DMS153 treated with DMSO at 0.1 percent for 48 hours (cell line): ENCODE data around the gene XPOT.

ENCODE experiments used
- DNase-seq: peaks from one replicate; lab custom pipeline; 2025; ENCODE audit not compliant: unreplicated experiment; lab: John Stamatoyannopoulos, UW

Gene XPOT

GRCh38 chr12:64466178-64466577, 62.0 kb downstream of the XPOT start:
- no peak for DNase-seq

GRCh38 chr12:64468966-64469365, 64.8 kb downstream of the XPOT start:
- no peak for DNase-seq

- no peak for DNase-seq
Observed at GRCh38 chr12:64469455-64470142, 65.4 kb downstream of the XPOT start.

- DNase-seq: no peak
Observed at GRCh38 chr12:64470495-64470894, 66.3 kb downstream of the XPOT start.

GRCh38 chr12:64473176-64473575, 69.0 kb downstream of the XPOT start:
- no peak for DNase-seq

- no peak for DNase-seq
Observed at GRCh38 chr12:64475518-64475917, 71.3 kb downstream of the XPOT start.

GRCh38 chr12:64476844-64477243, 72.7 kb downstream of the XPOT start:
- DNase-seq: no peak

- DNase-seq: no peak
Observed at GRCh38 chr12:64478661-64479060, 74.5 kb downstream of the XPOT start.

GRCh38 chr12:64480148-64480547, 76.0 kb downstream of the XPOT start:
- no peak for DNase-seq

- no peak for DNase-seq
Observed at GRCh38 chr12:64486657-64487056, 82.5 kb downstream of the XPOT start.

GRCh38 chr12:64491718-64492117, 87.5 kb downstream of the XPOT start:
- no peak for DNase-seq

GRCh38 chr12:64493513-64493912, 89.3 kb downstream of the XPOT start:
- DNase-seq: no peak

GRCh38 chr12:64494998-64495729, 91.0 kb downstream of the XPOT start:
- no peak for DNase-seq

- DNase-seq: no peak
Observed at GRCh38 chr12:64496839-64497400, 92.7 kb downstream of the XPOT start.

GRCh38 chr12:64497484-64497883, 93.3 kb downstream of the XPOT start:
- DNase-seq: no peak

- no peak for DNase-seq
Observed at GRCh38 chr12:64497903-64498302, 93.7 kb downstream of the XPOT start.

GRCh38 chr12:64500394-64500793, 96.2 kb downstream of the XPOT start:
- DNase-seq: no peak
